Measurements from ENCODE around the gene RNF121. TPM values are rescaled to one million over a fixed set of nuclear protein-coding genes. Genes with fewer than 3 reads are reported as not detected.

The RNF121 gene
- total RNA-seq, 4 donors from 2014 or later, result 43.7 to 83.9 (median 52.4) TPM

DNA sequence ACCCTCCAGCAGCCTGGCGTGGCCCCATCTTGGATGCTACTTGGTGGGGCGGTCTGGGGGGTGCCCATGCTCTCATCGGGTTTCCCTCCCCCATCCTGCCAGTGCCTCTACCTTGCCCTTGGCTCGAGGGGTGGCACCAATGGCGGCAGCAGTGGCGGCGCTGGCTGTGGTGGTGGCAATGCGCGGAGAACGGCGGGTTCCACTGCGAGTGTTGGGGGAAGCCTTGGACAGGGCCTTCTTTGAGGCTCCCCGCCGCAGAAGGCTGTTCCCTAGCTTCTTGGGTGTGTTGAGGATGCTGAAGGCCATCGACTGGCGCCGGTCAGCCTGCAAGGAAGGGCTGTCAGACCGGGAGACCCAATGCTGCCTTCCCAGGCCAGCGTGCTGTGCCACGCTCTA is 74.9 kb downstream of the RNF121 start:
- Histone ChIP-seq H3K4me1 (peaks cover 0 to 17% (median 3%) of the 10 kb centered on the region in 4 donors), H3K27me3 (no peaks in the 10 kb centered on the region), H3K36me3 (peaks cover 0 to 74% (median 0%) of the 10 kb centered on the region in 3 donors), H3K9me3 (no peaks in the 10 kb centered on the region), H3K4me3 (no peak overlapping the region), H3K27ac (no peak overlapping the region)
- no peak for DNase-seq
- TF ChIP-seq, protein P1, sequence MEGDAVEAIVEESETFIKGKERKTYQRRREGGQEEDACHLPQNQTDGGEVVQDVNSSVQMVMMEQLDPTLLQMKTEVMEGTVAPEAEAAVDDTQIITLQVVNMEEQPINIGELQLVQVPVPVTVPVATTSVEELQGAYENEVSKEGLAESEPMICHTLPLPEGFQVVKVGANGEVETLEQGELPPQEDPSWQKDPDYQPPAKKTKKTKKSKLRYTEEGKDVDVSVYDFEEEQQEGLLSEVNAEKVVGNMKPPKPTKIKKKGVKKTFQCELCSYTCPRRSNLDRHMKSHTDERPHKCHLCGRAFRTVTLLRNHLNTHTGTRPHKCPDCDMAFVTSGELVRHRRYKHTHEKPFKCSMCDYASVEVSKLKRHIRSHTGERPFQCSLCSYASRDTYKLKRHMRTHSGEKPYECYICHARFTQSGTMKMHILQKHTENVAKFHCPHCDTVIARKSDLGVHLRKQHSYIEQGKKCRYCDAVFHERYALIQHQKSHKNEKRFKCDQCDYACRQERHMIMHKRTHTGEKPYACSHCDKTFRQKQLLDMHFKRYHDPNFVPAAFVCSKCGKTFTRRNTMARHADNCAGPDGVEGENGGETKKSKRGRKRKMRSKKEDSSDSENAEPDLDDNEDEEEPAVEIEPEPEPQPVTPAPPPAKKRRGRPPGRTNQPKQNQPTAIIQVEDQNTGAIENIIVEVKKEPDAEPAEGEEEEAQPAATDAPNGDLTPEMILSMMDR (IDR thresholded peaks at IDR 0.05), result no peak
- no peak for TF ChIP-seq POLR2A (IDR thresholded peaks at IDR 0.05)

DNA sequence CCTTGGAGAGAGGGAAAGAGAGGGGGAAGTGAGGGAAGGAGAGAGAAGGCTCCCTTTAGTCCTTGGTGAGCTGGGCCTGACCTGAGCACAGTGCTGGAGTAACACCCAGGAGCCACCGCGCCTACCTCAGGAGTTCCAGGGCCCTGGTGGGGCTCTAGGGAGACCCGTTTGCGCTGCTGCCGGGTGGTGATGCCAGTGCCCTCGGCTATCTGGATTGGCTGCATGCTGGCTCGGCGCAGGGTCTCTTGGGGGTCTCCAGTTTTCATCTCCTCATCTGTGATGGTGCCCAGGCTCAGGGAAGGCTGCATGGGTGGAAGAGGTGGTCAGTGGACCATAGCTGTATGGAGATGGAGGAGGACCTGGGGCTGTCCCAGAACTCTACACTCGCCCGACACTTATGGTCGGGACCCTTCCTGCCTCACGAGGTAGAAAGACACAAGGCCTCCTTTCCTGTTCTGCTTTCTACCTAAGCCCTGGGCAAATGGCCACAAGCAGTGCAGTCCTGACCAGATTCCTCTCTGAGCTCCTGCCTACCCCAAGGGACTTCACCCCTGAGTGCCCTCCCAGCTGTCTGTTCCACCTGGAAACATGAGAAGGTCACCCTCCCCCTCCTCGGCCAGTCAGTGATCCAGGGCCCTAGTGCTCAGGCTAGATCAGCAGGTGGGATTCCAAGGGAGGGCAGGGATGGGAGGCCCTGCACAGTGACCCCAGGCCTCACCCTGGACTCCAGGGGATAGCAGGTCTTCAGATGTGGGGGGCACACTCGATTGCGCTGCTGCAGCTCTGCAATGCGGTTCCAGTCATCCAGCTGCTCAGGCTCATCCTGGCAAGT is 75.9 kb downstream of the RNF121 start:
- Histone ChIP-seq H3K36me3 (peaks cover 0 to 84% (median 0%) of the 10 kb centered on the region in 3 donors), H3K27me3 (no peaks in the 10 kb centered on the region), H3K4me1 (peaks cover 0 to 7% (median 3%) of the 10 kb centered on the region in 4 donors), H3K4me3 (no peak overlapping the region), H3K9me3 (no peaks in the 10 kb centered on the region), H3K27ac (no peak overlapping the region)
- no peak for TF ChIP-seq POLR2A (IDR thresholded peaks at IDR 0.05)
- TF ChIP-seq, protein P1 (IDR thresholded peaks at IDR 0.05), result no peak
- no peak for DNase-seq

DNA sequence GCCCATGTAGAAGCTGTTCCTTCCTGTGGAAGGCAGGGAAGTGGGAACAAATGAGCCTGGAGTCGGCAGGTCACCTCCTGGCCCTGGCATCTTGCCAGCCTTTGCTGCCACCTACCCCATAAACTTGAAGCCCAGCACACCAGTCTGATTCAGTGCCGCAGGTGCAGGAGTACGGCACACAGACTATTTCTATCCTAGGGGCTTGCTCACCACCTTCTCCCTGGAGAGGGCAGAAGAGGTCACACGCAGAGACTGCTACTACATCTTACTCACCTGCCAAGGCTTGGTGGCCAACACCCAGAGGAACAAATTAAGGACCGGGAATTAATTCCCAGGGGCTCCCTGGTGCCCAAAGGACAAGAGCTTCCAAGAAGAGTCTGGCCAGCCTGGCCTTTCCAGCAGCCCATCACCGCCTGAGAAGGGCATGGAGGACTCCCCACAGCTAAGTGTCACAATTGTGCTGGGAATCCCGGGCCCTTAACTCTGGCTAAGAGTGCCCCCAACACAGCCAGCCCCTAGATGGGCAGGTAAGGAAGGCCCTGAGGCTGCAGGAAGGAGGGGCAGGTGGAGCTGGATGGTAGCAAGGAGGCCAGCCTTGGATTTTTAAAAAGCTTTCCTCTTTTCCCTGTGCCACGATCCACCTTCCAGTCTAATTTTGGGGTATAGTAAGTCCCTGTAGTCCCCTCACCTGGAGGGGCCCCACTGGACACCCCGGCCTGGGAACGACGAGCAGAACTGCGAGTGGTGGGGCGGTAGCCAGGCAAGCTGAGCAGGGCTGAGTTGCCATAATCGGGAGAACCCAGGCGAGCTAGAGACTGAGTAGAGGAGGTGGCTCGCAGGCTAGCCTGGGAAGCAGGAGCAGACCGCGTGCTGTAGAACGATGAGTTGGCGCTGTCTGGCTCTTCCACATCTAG is 76.8 kb downstream of the RNF121 start:
- H3K27me3 ChIP-seq, result no peaks in the 10 kb centered on the region
- no peak overlapping the region for H3K4me3 ChIP-seq
- peaks cover 0 to 1% (median 0%) of the 10 kb centered on the region in 4 donors for H3K4me1 ChIP-seq
- H3K9me3 ChIP-seq, result no peaks in the 10 kb centered on the region
- TF ChIP-seq POLR2A (IDR thresholded peaks at IDR 0.05), result no peak
- TF ChIP-seq, protein P1 (IDR thresholded peaks at IDR 0.05), result no peak
- DNase-seq, result no peak
- peaks cover 0 to 93% (median 0%) of the 10 kb centered on the region in 3 donors for H3K36me3 ChIP-seq
- H3K27ac ChIP-seq, result no peak overlapping the region

DNA sequence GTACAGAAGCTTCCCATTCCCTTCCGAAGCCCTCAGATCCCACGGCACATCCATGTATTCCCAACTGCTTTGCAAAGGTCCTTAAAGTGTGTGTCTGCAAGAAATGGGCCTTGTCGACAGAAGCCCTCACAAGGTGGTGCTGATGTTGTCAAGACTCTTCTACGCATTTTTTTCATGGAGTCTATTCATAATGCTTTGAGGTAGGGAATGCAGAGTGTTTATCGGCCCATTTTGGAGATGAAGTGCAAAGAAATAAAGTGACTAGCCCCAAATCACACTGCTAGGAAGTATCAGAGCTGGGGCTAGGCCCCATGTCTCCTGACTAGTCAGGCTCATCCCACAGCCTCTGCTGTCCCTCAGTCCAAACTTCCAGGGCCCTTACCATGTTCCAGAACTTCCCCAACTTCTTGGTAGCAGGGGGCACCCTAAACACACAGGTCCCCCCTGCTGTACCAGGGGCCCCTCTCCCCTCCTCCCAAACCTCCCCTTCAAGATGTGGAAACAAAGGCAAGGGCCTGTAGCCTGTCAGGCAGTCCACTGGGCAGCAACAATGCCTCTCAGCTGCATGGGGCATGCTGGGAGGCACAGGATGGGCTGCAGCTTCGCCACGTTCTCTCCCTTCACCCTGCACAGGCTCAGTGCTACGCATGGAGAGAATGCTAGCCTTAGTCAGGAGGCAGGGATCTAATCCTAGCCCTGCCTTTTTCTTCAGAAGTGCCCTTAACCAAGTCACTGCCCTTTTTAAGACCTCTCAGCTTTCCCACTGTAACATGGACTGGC is 77.7 kb downstream of the RNF121 start:
- TF ChIP-seq, protein P1 (IDR thresholded peaks at IDR 0.05), result no peak
- no peak for TF ChIP-seq POLR2A (IDR thresholded peaks at IDR 0.05)
- H3K36me3 ChIP-seq, result peaks cover 0 to 97% (median 0%) of the 10 kb centered on the region in 3 donors
- no peak for DNase-seq
- no peak overlapping the region for H3K4me3 ChIP-seq
- no peak overlapping the region for H3K27ac ChIP-seq
- no peaks in the 10 kb centered on the region for H3K27me3 ChIP-seq
- no peaks in the 10 kb centered on the region for H3K9me3 ChIP-seq
- no peaks in the 10 kb centered on the region for H3K4me1 ChIP-seq

DNA sequence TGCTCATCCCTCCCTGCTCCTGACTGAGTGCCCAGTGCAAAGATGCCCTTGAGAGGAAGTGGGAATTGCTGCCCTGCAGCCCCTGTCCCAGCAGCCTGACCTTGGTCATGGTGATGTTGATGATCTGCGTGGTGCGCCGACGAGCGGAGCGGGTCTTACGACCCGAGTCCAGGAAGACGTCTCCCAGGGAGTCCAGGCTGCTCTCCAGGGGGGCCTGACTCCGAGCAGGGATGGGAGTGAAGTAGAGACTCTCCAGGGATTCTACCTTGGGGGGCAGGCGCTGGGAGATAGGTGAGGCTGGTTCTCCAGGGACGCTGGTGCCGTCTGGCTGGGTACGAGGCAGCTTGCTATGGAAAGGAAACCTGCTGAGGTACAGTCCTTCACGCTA is 78.2 kb downstream of the RNF121 start:
- Histone ChIP-seq H3K36me3 (peaks cover 0 to 99% (median 0%) of the 10 kb centered on the region in 3 donors), H3K4me1 (no peaks in the 10 kb centered on the region), H3K27me3 (no peaks in the 10 kb centered on the region), H3K27ac (no peak overlapping the region), H3K9me3 (no peaks in the 10 kb centered on the region), H3K4me3 (no peak overlapping the region)
- DNase-seq, result no peak
- TF ChIP-seq, protein P1 (IDR thresholded peaks at IDR 0.05), result no peak
- no peak for TF ChIP-seq POLR2A (IDR thresholded peaks at IDR 0.05)
